Forelimb muscle (tissue), 1 donor: ENCODE results near the gene CYB5B. TPM values are rescaled to one million over a fixed set of nuclear protein-coding genes. Genes with fewer than 3 reads are reported as not detected.

Source experiments
- DNase-seq: peaks from one replicate; pipeline ENCODE4 v3.0.0-alpha.2; 2013; ENCODE audit warnings: low read depth
- polyA plus RNA-seq: library from polyadenylated mRNA; unstranded; fragments of 120-200 nt; gene quantifications from one replicate; pipeline ENCODE4 v1.2.1, GENCODE V29; 2013; ENCODE audit not compliant: insufficient read length

Gene CYB5B
- polyA plus RNA-seq, 1 donor, result 64.1 TPM

DNA sequence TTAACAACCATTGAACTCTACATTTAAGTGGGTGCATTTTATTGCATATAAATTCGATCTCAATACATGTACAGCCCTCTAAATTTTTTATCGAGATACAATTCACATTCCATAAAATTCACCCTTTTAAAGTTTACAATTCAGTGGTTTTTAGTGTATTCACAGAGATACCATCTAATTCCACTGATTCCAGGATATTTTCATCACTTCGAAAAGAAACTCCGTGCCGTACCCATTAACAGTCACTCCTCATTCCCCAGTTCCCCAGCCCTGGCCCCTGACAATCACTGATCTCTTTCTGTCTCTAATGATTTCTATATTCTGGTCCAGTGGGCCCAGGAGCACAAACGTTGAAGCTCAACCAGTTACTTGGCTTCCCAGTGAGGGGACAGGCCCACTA lies 61.4 kb downstream of the CYB5B start:
- DNase-seq, result no peak

DNA sequence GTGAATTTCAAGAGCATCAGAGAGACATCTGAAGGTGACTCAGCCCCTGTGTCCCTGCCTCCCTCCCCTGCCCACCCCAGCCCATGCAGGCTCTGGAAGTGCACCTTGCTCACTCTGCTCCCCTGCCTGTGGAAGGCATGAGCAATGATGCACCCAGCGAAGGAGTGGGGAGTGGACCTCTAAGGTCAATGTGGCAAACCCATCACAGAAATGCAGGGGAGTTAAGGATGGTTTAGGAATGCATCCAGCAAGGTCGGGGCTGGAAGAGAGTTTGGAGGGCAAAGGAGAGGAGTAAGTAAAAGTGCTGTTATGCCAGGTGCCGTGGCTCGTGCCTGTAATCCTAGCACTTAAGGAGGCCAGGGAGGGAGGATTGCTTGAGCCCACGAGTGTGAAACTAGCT lies 61.9 kb downstream of the CYB5B start:
- DNase-seq, result no peak

DNA sequence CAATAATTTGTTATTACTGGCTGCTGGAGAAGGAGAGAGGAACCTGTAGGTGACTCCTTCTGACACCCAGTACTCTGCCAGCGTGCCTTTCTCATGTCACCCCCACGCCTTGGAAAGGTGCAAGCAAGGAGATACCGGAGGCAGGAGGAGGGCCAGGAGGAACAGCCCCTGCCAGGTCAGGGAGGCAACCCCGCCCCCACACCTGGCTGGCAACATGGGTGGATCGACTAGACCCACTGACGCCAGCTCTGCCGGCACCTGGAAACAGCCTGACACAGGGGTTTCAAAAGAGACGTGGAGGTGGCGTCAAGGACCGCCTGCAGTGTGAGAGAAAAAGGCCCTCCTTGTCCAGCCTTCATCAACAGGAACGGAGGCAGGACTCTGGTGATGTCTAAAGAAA lies 62.3 kb downstream of the CYB5B start:
- DNase-seq, result no peak

DNA sequence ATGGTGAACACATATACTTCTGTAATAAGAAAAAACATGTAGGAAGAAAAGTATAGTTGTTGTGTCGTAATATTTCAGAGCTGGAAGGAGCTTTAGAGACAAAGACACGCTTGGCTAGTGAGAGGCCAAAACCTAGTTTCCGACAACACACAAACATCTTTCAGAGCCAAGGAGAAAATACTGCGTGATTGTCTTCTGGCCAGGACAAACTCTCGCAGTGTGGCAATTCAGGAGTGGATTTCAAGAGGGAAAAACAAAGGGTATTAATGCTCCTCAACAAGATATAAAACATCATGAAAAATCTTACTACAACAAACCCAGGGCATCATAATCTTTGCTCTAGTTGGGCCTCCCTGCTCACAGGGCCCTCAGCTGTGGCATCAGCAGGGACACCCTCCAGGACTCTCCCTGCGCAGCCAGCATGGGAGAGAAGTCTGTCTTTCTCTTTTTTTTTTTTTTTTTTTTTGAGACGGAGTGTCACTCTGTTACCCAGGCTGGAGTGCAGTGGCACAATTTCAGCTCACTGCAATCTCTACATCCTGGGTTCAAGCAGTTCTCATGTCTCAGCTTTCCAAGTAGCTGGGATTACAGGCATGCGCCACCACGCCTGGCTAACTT lies 66.4 kb downstream of the CYB5B start:
- DNase-seq, result peak; percentile 16

DNA sequence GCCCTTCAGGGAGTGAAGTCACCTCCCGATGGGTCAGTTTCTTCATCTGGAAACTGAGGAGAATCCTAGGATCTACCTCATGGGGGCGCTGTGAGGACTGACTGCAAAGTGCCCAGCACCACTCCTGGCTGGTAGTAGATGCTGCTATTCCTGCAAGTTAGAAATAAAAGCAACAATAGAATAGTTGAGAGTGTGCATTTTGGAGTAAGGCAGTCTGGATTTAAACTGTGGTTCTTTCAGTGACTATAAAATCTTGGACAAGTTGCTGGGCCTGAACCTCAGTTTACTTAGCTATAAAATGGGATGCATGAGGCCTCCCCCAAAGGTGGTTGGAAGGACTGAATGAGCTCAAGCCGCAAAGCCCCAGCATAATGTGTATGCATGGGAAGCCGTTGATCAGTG lies 70.6 kb downstream of the CYB5B start:
- DNase-seq, result no peak

DNA sequence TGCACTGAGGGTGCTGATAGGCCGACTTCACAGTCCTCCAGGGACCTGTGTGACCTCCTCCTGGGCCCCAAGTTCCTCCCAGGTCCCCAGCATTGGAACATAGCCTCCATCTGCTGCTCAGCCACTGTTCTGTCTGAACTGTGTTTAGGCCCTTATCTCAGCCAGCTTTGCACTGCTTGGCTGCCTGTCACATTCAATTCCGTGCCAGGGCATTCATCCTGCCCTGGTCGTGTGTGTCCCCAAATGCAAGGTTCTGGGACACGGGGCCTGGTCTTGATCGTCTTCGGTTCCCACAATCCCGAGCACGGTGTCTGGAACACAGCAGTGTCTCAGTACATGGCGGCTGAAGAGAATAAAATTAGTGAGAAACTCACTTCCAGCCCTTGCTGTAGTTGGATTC lies 71.4 kb downstream of the CYB5B start:
- no peak for DNase-seq

DNA sequence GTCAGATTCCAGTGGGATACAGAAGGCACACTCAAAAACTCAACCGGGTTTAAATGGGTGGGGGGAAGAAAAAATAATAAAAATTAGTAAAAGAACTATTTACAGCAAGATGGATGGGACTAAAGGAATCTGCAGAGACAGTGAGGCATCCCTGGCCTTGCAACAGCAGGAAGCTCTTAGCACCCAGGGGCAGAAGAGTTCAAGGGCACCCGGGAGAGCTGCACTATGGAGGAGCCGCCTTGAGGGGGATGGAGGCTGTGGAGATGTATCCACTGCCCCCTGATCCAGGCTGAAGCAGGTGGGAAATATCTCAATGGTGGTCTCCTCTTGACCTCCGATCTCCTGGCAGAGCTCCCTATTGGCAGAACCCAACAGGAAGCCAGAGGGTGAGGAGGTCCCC lies 72.0 kb downstream of the CYB5B start:
- no peak for DNase-seq

DNA sequence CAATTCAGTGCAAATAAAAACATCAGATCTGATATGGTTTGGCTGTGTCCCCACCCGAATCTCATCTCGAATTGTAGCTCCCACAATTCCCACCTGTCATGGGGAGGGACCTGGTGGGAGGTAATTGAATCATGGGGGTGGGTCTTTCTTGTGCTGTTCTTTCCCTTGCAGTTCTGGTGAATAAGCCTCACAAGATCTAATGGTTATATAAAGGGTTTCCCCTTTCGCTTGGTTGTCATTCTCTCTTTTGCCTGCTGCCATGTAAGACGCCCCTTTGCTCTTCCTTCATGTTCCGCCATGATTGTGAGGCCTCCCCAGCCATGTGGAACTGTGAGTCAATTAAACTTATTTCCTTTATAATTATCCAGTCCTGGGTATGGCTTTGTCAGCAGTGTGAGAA lies 72.5 kb downstream of the CYB5B start:
- DNase-seq, result no peak

DNA sequence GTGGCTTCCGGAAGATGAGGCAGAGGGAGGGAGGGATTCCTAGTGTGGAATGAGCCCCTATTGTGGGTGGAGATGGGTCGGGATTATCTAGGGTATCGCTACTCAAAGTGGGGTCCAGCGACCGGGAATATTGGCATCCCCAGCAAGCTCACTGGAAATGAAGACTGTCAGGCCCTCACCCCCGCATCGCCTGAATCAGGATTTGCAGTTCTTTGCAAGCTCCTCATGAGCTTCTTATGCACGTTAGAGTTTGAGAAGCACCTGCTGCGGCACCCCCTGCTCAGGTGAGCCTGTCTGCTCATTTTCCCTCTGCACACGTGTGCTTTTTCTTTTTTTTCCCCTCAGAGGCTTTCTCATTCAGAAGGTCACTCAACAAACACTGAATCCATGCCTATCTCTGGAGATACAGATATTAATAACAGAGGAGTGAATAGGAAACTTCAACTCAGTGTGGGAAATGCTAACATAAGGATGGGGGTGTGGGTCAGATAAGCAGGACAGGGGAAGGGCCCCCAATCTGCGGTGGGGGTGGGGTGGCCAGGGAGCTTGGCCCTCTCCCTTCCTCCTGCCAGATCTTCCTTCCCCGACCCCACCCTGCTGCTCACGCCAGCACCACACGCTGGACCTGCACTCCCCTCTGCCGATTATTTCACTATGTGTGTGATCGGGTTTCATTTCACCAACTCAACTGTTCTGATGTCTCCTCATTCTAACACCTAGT lies 73.6 kb downstream of the CYB5B start:
- no peak for DNase-seq

DNA sequence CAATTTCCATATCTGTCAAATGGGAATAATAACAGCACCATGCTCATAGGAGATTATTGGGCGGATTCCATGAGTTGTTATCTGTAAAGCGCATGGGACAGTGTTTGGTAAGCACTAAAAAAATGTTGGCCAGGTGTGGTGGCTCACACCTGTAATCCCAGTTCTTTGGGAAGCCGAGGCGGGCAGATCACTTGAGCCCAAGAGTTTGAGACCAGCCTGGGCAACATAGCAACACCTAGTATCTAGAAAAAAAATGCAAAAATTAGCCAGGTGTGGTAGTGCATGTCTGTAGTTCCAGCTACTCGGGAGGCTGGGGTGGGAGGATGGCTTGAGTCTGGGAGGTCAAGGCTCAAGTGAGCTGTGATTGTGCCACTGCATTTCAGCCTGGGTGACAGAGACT lies 74.5 kb downstream of the CYB5B start:
- no peak for DNase-seq

DNA sequence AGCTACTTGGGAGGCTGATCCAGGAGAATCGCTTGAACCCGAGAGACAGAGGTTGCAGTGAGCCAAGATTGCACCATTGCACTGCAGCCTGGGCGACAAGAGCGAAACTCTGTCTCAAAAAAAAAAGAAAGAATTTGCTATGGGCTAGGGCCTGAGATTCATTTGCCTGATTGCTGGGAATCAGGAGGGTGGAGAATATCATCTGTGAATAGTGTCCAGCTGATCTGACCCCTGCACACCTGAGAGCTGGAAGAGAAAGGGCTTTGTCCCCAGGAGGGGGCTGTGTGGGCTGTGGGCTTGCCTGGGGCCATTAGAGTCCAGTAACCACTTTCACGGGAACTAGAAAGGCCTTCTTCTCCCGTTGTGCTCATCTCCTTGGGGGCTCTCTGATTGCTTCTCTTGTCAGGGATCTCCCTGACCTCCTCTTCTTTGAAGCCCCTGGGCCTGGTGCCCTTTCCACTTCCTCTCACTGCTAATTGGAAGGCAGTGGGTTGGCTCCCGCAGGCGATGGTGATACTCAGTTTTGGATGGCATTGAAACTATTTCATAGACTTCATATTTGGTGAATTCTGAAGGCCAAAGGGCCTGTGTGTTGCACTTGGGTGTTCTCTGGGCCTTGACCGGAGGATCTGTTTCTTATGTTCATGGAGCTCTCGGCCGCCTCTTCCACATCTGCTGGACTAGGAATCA lies 75.3 kb downstream of the CYB5B start:
- DNase-seq, result no peak

DNA sequence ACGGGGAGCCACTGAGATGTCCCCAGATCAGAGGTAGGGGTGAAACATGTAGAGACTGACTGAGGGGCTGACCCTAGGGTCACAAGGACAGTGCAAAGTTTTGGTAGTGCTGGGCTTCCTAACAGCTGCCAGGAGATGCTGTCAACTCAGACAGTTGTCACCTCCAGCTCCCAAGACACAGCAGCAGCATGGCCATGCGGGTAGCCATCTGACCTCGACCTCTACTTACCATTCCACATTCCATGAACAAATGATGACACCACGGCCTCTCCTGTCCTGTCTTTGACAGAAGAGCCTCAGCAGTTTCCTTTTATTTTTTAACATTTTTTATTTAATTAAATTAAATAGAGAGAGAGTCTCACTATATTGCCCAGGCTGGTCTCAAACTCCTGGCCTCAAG lies 76.1 kb downstream of the CYB5B start:
- DNase-seq, result no peak

DNA sequence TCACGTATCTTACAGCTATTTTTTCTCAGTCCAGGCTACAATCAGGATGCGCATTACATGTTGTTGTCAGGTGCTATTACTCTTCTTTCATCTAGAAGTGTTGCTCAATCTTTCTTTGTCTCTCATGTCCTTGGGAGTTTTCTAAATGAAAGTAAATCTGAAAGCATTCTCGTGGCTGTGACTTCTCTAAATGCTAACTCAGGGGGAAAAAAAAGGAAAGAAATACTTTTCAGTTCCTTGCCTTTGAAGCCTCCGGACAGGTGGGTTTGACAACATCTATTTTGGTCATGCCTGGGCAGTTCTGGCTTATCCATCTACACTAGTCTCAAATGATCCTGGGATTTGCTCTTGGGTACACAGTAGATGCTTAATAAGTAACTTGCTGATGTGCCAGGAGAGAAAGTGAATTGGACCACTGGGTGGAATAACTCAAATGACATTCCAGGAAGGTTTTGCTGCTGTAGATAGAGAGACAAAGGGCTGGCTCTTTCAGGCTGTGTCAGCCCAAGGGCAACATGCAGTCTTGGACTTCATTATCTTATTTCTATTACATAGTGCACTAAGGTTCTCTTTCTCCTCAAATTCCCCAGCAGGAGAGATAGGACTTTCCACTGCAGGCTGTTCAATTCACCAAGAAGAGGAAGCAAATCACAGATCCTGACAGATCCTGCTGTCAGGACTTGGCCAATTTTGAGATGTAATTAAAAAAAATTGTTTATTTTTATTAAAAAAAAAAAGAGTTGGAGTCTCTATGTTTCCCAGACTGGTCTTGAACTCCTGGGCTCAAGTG lies 77.7 kb downstream of the CYB5B start:
- no peak for DNase-seq

DNA sequence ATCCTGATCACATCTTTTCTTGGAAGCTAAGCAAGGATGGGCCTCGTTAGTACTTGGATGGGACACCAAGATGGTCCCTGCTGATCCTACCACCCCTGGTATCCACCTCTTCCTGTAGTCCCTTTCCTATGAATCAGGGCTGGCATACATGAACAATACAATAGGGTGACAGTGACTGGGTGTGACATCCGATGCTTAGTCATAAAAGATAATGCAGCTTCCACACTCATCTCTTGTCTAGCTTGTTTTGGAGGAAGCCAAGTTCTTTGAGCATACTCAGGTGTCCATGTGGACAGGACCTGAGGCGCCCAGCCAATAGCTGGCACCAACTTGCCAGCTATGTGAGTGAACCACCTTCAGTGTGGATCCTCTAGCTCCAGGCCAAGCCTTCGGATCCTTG lies 78.8 kb downstream of the CYB5B start:
- DNase-seq, result no peak

DNA sequence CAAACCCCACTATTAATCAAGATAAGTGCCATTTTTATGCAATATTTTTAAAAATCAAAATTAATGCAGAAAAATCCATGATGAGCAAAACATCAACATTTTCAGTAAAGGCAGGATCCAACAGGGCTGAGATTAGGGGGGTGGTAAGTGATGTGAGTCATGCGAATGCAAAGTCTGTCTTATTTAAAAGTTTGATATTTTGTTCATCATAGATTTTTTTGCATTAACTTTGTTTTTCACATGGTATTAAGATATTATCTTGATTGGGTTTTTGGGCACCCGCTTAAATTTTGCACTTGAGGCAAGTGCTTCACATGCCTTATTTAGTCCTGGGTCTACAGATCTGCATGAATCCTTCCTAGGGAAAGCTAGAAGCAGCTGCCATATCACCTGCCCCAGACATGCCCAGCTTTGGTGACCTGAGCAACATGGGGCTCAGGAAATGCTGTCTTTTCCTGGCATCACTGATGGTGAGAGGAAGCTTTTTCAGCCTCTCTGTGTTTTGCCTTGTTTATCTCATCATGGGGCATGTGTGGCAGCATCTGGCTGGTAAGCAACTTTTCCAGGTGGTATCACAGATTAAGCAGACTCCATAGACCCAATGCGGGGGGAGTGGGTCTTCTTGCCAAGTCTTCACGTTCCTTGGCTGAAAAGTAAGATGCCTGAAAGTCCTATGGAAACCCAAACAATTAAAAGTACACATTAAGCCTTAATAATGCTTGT lies 83.8 kb downstream of the CYB5B start:
- no peak for DNase-seq

DNA sequence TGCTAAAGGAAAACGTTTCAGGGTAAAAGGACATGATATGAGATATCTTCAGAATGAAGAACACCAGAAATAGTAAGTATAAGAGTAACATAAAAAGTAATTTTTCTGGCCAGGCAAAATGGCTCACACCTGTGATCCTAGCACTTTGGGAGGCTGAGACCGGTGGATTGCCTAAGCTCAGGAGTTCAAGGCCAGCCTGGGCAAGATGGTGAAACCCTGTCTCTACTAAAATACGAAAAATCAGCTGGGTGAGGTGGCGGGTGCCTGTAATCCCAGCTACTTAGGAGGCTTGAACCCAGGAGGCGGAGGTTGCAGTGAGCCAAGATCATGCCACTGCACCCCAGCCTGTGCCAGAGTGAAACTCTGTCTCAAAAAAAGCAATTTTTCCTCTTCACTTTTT lies 84.7 kb downstream of the CYB5B start:
- no peak for DNase-seq

DNA sequence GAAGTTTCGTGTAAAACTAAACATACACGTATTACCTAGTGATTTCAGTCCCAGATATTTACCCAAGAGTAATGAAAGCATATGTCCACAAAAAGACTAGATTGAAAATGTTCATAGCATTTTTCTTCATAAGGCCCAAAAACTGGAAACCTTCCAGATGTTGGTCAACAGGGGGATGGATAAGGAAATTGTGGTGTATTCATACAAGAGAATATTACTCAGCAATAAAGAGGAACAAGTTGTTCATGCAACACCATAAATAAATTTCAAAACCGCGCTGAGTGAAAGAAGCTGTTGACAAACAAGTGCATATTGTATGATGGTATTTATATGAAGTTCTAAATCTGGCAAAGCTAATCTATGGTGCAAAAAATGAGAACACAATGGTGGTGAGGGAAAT lies 87.2 kb downstream of the CYB5B start:
- no peak for DNase-seq

DNA sequence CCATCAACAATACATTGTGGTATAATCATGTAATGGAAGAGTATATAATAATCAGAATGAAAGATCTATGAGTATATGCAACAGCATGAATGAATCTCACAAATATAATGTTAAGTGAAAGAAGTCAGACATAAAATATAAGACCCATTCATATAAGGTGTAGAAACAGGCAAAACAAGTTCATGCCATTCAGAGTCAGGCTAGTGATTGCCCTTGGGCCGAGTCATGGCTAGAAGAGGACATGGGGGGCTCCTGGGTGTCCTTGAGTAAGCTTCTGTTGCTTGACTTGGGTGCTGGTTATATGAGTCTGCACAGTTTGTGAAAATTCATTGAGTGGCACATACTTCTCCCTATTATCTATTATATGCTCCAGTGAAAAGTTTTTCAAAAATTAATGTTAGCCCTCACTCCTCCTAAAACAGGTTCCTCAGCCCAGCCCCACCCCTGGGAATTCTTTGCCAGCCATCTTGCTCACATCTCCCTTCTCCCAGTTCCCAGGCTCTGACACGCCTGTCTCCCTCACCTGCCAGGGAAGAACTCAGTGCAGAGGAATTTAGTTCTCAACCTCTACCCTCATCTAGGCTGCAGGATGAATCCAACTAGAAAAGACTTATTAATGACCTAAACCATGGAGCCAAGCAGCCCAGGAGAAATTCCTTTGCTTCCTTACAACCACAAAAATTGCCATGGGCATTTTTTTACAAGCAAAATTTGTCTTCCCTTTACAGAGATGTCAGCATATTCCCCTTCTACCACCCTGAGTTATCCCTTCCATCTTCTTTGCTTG lies 89.0 kb downstream of the CYB5B start:
- no peak for DNase-seq

DNA sequence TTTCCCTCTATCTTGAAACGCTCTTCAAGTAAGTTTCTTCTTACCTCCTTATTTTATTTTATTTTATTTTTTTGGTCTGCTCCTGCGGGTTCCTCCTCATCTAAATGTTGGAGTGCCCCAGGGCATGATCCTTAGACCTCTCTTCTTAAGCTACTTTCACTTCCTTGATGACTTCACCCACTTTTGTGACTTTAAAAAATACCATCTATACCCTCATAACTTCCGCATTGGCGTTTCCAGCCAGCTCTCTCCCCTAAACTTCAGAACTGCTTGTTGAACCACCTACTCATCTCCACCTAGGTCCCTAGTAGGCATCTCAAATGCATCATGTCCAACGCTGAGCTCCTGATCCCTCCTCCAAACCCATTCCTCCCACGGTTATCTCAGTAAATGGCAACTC lies 89.9 kb downstream of the CYB5B start:
- no peak for DNase-seq
